Measurements from ENCODE around the gene SMARCB1.
A peak's percentile ranks its signal among the peaks of the same experiment; 100 is the strongest.
"Not testable (repeated sequence)": the region's sequence is repeated elsewhere in the genome, so short reads cannot be mapped to it uniquely, and the experiment has no call there.

The SMARCB1 gene

DNA sequence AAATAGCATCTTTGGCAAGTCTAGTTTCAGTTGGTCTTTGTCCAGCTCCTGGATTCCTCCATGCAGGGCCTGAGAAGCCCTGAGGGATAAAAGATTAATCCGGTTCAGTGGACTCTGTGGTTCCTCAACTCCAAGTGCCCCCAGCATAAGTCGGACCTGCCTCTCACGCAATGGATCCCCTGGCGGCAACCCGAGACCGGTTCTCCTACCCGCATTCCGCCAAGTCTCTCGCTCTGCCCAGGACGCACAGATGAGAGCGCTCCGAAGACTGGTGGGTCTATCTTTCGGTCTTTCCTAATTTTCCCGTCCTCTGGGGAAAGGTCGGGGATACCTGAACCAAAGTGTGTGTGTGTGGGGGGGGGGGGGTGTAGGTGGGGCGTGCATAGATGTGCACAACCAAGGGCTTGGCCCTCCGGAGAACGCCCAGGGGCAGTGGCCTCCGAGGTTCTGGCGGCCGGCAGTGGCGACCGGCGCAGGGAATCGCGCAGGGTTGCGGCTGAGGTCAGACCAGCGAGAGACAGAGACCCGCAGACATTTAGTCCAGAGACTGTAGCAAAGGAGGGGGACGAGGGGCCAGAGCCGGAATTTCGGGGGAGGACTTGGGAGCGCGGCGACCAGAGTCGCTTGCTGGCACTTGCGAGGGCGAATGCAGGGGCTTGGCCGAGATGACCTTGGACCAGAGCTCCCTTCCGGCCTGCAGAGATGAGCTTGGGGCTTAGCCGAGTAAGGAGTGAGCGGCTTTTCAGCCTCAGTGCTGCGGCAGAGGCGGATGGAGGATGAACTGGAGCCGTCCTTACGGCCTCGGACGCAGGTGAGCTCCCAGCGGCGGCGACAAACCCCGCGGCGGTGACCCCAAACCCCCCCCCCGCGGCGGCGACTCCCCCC is 70.2 kb downstream of the SMARCB1 start:
- TF ChIP-seq, protein P1, sequence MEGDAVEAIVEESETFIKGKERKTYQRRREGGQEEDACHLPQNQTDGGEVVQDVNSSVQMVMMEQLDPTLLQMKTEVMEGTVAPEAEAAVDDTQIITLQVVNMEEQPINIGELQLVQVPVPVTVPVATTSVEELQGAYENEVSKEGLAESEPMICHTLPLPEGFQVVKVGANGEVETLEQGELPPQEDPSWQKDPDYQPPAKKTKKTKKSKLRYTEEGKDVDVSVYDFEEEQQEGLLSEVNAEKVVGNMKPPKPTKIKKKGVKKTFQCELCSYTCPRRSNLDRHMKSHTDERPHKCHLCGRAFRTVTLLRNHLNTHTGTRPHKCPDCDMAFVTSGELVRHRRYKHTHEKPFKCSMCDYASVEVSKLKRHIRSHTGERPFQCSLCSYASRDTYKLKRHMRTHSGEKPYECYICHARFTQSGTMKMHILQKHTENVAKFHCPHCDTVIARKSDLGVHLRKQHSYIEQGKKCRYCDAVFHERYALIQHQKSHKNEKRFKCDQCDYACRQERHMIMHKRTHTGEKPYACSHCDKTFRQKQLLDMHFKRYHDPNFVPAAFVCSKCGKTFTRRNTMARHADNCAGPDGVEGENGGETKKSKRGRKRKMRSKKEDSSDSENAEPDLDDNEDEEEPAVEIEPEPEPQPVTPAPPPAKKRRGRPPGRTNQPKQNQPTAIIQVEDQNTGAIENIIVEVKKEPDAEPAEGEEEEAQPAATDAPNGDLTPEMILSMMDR (conservative IDR thresholded peaks at IDR 0.05), result no peak; the same call in 1 of the 2 replicates
- peak overlapping the region; percentile 92 for H3K27ac ChIP-seq

DNA sequence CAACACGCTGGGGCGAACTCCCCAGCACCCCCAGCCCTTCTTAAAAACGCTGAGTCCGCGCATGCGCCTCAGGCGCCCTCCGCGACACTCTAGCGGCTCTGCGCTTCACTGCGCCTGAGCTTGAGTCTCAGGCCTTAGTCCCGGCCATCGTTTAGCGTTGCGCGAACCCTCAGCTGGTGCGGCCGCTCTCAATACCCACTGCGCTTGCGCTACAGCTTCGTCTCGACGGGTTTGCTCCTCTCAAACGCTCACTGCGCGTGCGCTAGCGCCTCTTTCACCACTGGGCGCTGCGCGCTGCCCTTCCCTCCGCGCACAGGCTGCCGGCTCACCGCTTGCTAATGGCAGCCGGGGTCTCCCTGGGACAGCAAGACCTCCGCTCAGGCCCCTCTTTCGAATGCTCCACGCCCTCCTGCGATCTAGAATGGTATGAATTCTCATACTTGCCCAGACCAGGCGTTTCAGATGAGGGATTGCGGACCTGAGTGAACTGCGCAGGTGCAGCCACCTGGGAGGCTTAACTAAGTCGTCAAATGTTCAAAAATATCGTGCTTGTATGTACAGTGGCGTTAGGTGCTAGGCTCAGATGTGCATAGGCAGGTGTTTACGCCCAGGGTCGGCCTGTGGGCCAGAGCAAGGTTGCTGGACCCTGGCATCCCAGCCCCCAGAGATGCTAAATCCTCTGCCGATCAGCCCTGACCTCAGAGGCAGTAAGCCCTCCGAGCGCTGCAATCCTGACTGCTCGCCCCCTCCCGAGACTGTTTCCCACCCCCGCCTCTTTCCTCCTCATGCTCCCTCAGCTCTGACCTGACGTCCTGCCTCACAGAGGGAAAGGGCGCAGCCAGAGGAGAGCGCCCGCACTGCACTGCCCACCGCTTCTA is 71.1 kb downstream of the SMARCB1 start, which contains the start of gene SLC2A11:
SLC2A11 (plus strand) TSS at position 270 of the 878 bp plus-strand sequence; CDS start at position 395, 125 bp downstream.
- H3K27ac ChIP-seq, result peak within 1 kb of the TSS; percentile 92

DNA sequence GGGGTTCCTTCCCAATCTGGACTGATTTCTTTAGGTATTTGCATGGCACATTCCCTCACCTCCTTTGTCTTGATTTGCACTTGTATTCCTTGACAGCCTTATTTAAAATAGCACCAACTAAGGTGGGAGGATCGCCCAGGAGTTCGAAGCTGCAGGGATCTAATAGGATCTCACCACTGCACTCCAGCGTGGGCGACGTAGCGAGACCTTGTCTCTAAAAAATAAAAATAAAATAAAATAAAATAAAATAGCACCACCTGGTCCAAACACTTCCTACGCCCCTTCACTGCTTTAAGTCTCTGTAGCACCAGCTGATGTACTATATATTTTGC is 71.7 kb downstream of the SMARCB1 start:
- TF ChIP-seq, protein P1 (conservative IDR thresholded peaks at IDR 0.05), result 0 out of 2 replicates have a peak, but pooled peaks have one; percentile 3
- peak overlapping the region; percentile 92 for H3K27ac ChIP-seq

More for the DNA sequence above, 71.1 kb downstream of the SMARCB1 start, which contains the start of gene SLC2A11:
- TF ChIP-seq, protein P1 (conservative IDR thresholded peaks at IDR 0.05), result peak; percentile 35; the same call in 1 of the 2 replicates

DNA sequence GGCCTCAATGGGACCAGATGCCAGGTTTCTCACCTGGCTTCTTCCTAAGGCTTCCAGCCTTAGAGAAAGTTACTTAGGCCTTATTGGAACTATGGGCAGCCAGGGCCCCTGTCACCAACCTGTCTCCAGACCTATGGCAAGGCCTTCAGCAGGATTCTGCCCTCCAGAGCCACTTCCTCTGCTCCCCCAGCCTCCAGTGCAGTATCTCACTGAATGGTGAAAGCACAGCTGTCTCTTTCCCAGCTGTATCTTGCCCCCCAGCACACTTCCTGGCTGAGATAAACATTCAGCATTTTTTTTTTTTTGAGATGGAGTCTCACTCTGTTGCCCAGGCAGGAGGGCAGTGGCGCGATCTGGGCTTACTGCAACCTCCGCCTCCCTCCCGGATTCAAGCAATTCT is 72.4 kb downstream of the SMARCB1 start:
- peak overlapping the region; percentile 92 for H3K27ac ChIP-seq

DNA sequence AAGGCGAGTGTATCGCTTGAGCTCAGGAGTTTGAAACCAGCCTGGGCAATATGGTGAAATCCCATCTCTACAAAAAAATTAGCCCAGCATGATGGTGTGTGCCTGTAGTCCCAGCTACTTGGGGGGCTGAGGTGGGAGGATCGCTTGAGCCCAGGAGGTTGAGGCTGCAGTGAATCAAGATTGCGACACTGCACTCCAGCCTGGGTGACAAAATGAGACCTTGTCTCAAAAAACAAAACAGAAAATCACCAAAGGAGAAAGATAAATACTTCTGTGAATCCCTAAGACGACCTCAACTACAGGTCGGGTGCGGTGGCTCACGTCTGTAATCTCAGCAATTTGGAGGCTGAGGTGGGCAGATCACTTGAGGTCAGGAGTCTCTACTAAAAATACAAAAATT is 73.4 kb downstream of the SMARCB1 start:
- H3K27ac ChIP-seq, result not testable (repeated sequence)

More for the DNA sequence above, 72.4 kb downstream of the SMARCB1 start:
- TF ChIP-seq, protein P1 (conservative IDR thresholded peaks at IDR 0.05), result no peak

DNA sequence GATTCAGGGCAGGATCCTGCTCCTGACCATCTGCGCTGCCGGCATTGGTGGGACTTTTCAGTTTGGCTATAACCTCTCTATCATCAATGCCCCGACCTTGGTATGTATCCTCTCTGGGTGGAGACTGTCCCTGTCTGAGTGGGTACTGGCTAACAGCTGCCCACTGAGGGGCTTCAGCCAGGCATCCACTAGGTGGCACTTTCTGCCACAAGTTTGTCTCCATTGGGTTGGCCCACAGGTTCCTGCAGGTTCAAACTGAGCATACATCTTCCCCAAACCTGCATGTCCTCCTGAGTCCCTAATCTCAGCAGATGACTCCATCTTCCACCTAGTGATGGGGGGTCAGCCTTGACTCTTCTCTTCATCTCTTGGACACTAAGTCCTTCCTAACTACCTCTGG is 75.3 kb downstream of the SMARCB1 start:
- H3K27ac ChIP-seq, result no peak overlapping the region
- TF ChIP-seq, protein P1 (conservative IDR thresholded peaks at IDR 0.05), result peak; percentile 80

DNA sequence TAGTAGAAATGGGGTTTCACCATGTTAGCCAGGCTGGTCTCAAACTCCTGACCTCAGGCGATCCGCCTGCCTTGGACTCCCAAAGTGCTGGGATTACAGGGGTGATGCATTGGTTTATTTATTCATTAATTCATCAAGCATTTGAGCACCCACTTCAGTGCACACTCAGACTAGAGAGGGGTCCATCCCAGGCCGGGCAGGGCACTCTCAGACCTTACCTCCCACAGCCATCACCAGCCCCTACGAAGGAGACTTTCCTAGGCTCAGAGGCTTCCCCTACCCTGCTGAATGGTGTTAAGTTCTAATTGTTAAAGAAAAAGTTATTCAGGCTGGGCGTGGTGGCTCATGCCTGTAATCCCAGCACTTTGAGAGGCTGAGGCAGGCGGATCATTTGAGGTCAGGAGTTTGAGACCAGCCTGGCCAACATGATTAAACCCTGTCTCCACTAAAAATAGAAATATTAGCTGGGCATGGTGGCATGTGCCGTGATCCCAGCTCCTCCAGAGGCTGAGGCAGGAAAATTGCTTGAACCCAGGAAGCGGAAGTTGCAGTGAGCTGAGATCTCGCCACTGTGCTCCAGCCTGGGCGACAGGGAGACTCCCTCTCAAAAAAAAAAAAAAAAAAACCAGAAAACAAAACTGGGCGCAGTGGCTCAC is 77.9 kb downstream of the SMARCB1 start:
- H3K27ac ChIP-seq, result not testable (repeated sequence)

DNA sequence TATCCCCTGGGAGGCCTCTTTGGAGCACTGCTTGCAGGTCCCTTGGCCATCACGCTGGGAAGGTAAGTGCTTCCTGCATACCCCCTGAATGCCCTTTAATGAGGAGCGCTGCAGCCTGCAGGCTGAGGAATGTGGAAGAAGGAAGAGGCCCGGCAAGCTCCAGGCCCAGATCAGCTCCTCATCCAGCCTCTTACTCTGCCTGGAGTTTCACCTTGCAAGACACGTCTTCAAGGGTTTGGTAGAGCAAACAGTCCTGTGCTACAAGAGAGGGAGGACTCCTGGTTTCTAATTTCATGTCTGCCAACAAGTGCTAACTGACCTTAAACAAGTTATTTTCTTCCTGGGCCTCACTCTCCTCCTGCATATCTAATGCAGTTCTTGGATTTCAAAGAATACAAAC is 81.8 kb downstream of the SMARCB1 start:
- TF ChIP-seq, protein P1 (conservative IDR thresholded peaks at IDR 0.05), result no peak
- H3K27ac ChIP-seq, result no peak overlapping the region

Measured in VCaP (cell line).